ENCODE measurements around the gene ARHGAP40.

Gene ARHGAP40

GRCh38 chr20:38674092-38674764 is 72.6 kb downstream of the ARHGAP40 start:
- no peak for DNase-seq (ENCODE audit: low spot score)
- FAIRE-seq: no peak

- FAIRE-seq: no peak
- DNase-seq (ENCODE audit: low spot score): no peak
Observed at GRCh38 chr20:38674765-38675133, 73.1 kb downstream of the ARHGAP40 start.

- no peak for FAIRE-seq
Observed at GRCh38 chr20:38676576-38676975, 75.0 kb downstream of the ARHGAP40 start.

GRCh38 chr20:38680500-38681306 is 79.1 kb downstream of the ARHGAP40 start:
- DNase-seq (ENCODE audit: low spot score) (no peak), FAIRE-seq (no peak)

More at GRCh38 chr20:38676576-38676975, 75.0 kb downstream of the ARHGAP40 start:
- no peak for DNase-seq (ENCODE audit: low spot score)

- FAIRE-seq (no peak), DNase-seq (ENCODE audit: low spot score) (no peak)
Observed at GRCh38 chr20:38685271-38685670, 83.7 kb downstream of the ARHGAP40 start.

- no peak for FAIRE-seq
- DNase-seq (ENCODE audit: low spot score): no peak
Observed at GRCh38 chr20:38685853-38686473, 84.4 kb downstream of the ARHGAP40 start.

GRCh38 chr20:38692436-38693411 is 91.1 kb downstream of the ARHGAP40 start:
- DNase-seq (ENCODE audit: low spot score) (peak; percentile 33), FAIRE-seq (no peak)

GRCh38 chr20:38697306-38697705 is 95.7 kb downstream of the ARHGAP40 start:
- no peak for FAIRE-seq
- no peak for DNase-seq (ENCODE audit: low spot score)

- no peak for DNase-seq (ENCODE audit: low spot score)
Observed at GRCh38 chr20:38698541-38698940, 96.9 kb downstream of the ARHGAP40 start.

GRCh38 chr20:38700141-38700540 is 98.5 kb downstream of the ARHGAP40 start:
- DNase-seq (ENCODE audit: low spot score): no peak
- FAIRE-seq: no peak

More at GRCh38 chr20:38698541-38698940, 96.9 kb downstream of the ARHGAP40 start:
- no peak for FAIRE-seq

Measured in RCC 7860 (cell line).